Frontal cortex (tissue), 4 donors: ENCODE data around the gene PCDHB14. TPM values are rescaled to one million over a fixed set of nuclear protein-coding genes. Genes with fewer than 3 reads are reported as not detected.
"Not testable (repeated sequence)": the region's sequence is repeated elsewhere in the genome, so short reads cannot be mapped to it uniquely, and the experiment has no call there.

Source experiments
- DNase-seq, 2 donors: peaks; one replicate each; pipeline ENCODE4 v3.0.0; 2012; ENCODE audit warnings: low spot score in 2 of 2
- FAIRE-seq: peaks from 2 replicates; lab custom pipeline; 2012; peaks lifted over from hg19 to GRCh38; lab: Jason Lieb, UNC
- total RNA-seq: library from RNA; depleted of rRNA; stranded (reverse); fragments of >200 nt; gene quantifications from one replicate; pipeline ENCODE4 v1.2.3, GENCODE V29; 2014
- donor health status: control.
- donor health status: control.
- donor health status: control.

Gene PCDHB14
- total RNA-seq, 1 donor from 2014 or later: 12.6 TPM

GRCh38 chr5:141201646-141202045 lies 21.5 kb upstream of the PCDHB14 start:
- not testable (repeated sequence) for DNase-seq, FAIRE-seq

GRCh38 chr5:141208478-141208877 lies 14.7 kb upstream of the PCDHB14 start, which contains the start of gene PCDHB12:
TSS of gene PCDHB12 (plus strand) at chr5:141208719. CDS start at chr5:141208908, 189 bp downstream.
- FAIRE-seq: no peak
- no peak for DNase-seq

- not testable (repeated sequence) for FAIRE-seq, DNase-seq
Measured at GRCh38 chr5:141210281-141210680, 12.9 kb upstream of the PCDHB14 start.

GRCh38 chr5:141210849-141211248 lies 12.3 kb upstream of the PCDHB14 start:
- not testable (repeated sequence) for FAIRE-seq, DNase-seq

GRCh38 chr5:141213656-141214339 lies 9.3 kb upstream of the PCDHB14 start, which contains the start of gene PCDHB13:
TSS of gene PCDHB13 (plus strand) at chr5:141213919. CDS start at chr5:141214124, 205 bp downstream.
- DNase-seq, FAIRE-seq: not testable (repeated sequence)

- not testable (repeated sequence) for FAIRE-seq, DNase-seq
Measured at GRCh38 chr5:141214583-141214982, 8.6 kb upstream of the PCDHB14 start.

GRCh38 chr5:141215504-141215903 lies 7.6 kb upstream of the PCDHB14 start:
- DNase-seq, FAIRE-seq: not testable (repeated sequence)

GRCh38 chr5:141216035-141216434 lies 7.1 kb upstream of the PCDHB14 start:
- FAIRE-seq, DNase-seq: not testable (repeated sequence)

- FAIRE-seq, DNase-seq: not testable (repeated sequence)
Measured at GRCh38 chr5:141224844-141225243, 1.7 kb downstream of the PCDHB14 start.

- DNase-seq, FAIRE-seq: not testable (repeated sequence)
Measured at GRCh38 chr5:141225421-141225820, 2.3 kb downstream of the PCDHB14 start.

- DNase-seq: no peak
- FAIRE-seq: no peak
Measured at GRCh38 chr5:141234109-141234667, 11.0 kb downstream of the PCDHB14 start.

GRCh38 chr5:141235922-141236321 lies 12.8 kb downstream of the PCDHB14 start:
- not testable (repeated sequence) for FAIRE-seq, DNase-seq

- FAIRE-seq: no peak
- DNase-seq: no peak
Measured at GRCh38 chr5:141236516-141237313, 13.6 kb downstream of the PCDHB14 start.

GRCh38 chr5:141241496-141241895 lies 18.4 kb downstream of the PCDHB14 start:
- FAIRE-seq (no peak), DNase-seq (no peak)

- no peak for FAIRE-seq
- DNase-seq: no peak
Measured at GRCh38 chr5:141245250-141245717, 22.1 kb downstream of the PCDHB14 start, which contains the start of gene PCDHB15. TSS of gene PCDHB15 (plus strand) at chr5:141245395. CDS start at chr5:141245579, 184 bp downstream.

- not testable (repeated sequence) for DNase-seq, FAIRE-seq
Measured at GRCh38 chr5:141246971-141247370, 23.8 kb downstream of the PCDHB14 start.

GRCh38 chr5:141247434-141247833 lies 24.3 kb downstream of the PCDHB14 start:
- not testable (repeated sequence) for DNase-seq, FAIRE-seq

- no peak for FAIRE-seq
- DNase-seq: no peak
Measured at GRCh38 chr5:141250576-141250975, 27.4 kb downstream of the PCDHB14 start.

GRCh38 chr5:141258464-141258863 lies 35.3 kb downstream of the PCDHB14 start:
- FAIRE-seq (no peak), DNase-seq (no peak)

GRCh38 chr5:141258948-141259347 lies 35.8 kb downstream of the PCDHB14 start:
- FAIRE-seq: no peak
- DNase-seq: no peak
